ENCODE results near the gene FAIM. TPM values are rescaled to one million over a fixed set of nuclear protein-coding genes. Genes with fewer than 3 reads are reported as not detected.
A peak's percentile ranks its signal among the peaks of the same experiment; 100 is the strongest.
"Not testable (repeated sequence)": the region's sequence is repeated elsewhere in the genome, so short reads cannot be mapped to it uniquely, and the experiment has no call there.

FAIM gene
- total and polyA plus RNA-seq, 4 donors = 3.3 to 8.5 (median 5.1) TPM

- H3K9me3 ChIP-seq (ENCODE audit: control insufficient read depth in 4 of 4, low read length in 3 of 4) = no peaks in the 10 kb centered on the region
- DNase-seq (ENCODE audit: low spot score) = no peak
- 41% methylated on average over 6 of the region's 6 CpGs for WGBS
- H3K9ac ChIP-seq (ENCODE audit: low read depth in 1 of 2, low read length in 2 of 2) = peak overlapping the region; percentile 72 to 75
- TF ChIP-seq EGR1 (IDR thresholded peaks at IDR 0.05; ENCODE audit: low read depth in 2 of 2) (no peak), NR2F2 (IDR thresholded peaks at IDR 0.05) (no peak), SP1 (IDR thresholded peaks at IDR 0.05) (no peak), HNF4G (IDR thresholded peaks at IDR 0.05) (no peak)
- TF ChIP-seq, protein P1, sequence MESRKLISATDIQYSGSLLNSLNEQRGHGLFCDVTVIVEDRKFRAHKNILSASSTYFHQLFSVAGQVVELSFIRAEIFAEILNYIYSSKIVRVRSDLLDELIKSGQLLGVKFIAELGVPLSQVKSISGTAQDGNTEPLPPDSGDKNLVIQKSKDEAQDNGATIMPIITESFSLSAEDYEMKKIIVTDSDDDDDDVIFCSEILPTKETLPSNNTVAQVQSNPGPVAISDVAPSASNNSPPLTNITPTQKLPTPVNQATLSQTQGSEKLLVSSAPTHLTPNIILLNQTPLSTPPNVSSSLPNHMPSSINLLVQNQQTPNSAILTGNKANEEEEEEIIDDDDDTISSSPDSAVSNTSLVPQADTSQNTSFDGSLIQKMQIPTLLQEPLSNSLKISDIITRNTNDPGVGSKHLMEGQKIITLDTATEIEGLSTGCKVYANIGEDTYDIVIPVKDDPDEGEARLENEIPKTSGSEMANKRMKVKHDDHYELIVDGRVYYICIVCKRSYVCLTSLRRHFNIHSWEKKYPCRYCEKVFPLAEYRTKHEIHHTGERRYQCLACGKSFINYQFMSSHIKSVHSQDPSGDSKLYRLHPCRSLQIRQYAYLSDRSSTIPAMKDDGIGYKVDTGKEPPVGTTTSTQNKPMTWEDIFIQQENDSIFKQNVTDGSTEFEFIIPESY (IDR thresholded peaks at IDR 0.05) = no peak
- TF ChIP-seq, protein P2, sequence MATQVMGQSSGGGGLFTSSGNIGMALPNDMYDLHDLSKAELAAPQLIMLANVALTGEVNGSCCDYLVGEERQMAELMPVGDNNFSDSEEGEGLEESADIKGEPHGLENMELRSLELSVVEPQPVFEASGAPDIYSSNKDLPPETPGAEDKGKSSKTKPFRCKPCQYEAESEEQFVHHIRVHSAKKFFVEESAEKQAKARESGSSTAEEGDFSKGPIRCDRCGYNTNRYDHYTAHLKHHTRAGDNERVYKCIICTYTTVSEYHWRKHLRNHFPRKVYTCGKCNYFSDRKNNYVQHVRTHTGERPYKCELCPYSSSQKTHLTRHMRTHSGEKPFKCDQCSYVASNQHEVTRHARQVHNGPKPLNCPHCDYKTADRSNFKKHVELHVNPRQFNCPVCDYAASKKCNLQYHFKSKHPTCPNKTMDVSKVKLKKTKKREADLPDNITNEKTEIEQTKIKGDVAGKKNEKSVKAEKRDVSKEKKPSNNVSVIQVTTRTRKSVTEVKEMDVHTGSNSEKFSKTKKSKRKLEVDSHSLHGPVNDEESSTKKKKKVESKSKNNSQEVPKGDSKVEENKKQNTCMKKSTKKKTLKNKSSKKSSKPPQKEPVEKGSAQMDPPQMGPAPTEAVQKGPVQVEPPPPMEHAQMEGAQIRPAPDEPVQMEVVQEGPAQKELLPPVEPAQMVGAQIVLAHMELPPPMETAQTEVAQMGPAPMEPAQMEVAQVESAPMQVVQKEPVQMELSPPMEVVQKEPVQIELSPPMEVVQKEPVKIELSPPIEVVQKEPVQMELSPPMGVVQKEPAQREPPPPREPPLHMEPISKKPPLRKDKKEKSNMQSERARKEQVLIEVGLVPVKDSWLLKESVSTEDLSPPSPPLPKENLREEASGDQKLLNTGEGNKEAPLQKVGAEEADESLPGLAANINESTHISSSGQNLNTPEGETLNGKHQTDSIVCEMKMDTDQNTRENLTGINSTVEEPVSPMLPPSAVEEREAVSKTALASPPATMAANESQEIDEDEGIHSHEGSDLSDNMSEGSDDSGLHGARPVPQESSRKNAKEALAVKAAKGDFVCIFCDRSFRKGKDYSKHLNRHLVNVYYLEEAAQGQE (IDR thresholded peaks at IDR 0.05) = no peak
- H3K27me3 ChIP-seq (ENCODE audit: control insufficient read depth in 4 of 4, insufficient read depth in 4 of 4, low read length in 3 of 4) = no peaks in the 10 kb centered on the region
- H3K4me3 ChIP-seq (ENCODE audit: low read depth in 1 of 3, low read length in 3 of 3) = peak overlapping the region in 1 of 3 donors; percentile 62
- peak overlapping the region; percentile 91 to 94 for H3K27ac ChIP-seq (ENCODE audit: low read depth in 1 of 2, low read length in 2 of 2)
- H3K36me3 ChIP-seq (ENCODE audit: control insufficient read depth in 4 of 4, insufficient read depth in 3 of 4, low read depth in 1 of 4, low read length in 3 of 4) = peaks cover 0 to 4% (median 2%) of the 10 kb centered on the region in 4 donors
- peaks cover 2 to 21% (median 14%) of the 10 kb centered on the region in 4 donors for H3K4me1 ChIP-seq (ENCODE audit: control insufficient read depth in 4 of 4, insufficient read depth in 4 of 4, low read length in 3 of 4)
Measured at GRCh38 chr3:138594935-138595610, 13.5 kb upstream of the FAIM start.

DNA sequence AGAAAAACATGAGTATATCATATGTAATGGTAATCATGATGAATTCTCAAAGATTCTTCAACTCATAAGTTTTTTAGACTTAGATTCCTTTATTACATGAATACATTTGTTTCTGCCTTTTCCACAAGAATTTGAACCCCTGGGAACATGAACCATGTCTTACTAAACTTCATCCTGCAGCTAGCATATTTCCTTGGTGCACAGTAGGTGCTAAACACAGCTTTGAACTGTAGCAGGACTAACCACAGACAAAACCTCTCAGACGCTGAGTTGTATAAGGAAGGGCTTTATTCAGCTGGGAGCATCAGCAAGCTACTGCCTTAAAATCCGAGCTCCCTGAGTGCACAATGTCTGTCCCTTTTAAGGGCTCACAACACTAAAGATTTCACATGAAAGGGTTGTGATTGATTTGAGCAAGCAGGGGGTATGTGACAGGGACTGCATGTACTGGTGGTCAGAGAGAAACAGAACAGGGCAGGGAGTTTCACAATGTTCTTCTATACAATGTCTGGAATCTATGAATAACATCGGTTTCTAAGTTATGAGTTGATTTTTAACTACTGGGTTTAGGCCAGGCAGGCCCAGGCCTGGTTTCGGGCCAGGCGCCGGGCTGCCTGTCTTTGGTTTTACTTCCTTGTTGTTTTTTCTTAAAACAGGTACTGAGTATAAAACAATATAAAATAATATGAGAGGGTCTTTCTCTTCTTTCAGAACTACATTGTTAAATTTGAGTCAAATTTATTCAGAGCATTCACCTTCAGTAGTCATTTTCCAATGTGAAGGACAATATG, 11.2 kb upstream of the FAIM start:
- 43% methylated on average over 6 of the region's 6 CpGs for WGBS
- not testable (repeated sequence) for DNase-seq (ENCODE audit: low spot score); H3K4me3 ChIP-seq (ENCODE audit: low read depth in 1 of 3, low read length in 3 of 3); H3K36me3 ChIP-seq (ENCODE audit: control insufficient read depth in 4 of 4, insufficient read depth in 3 of 4, low read depth in 1 of 4, low read length in 3 of 4); H3K9me3 ChIP-seq (ENCODE audit: control insufficient read depth in 4 of 4, low read length in 3 of 4); H3K27me3 ChIP-seq (ENCODE audit: control insufficient read depth in 4 of 4, insufficient read depth in 4 of 4, low read length in 3 of 4); H3K9ac ChIP-seq (ENCODE audit: low read depth in 1 of 2, low read length in 2 of 2)
- Histone ChIP-seq H3K27ac (ENCODE audit: low read depth in 1 of 2, low read length in 2 of 2) (peak overlapping the region in 1 of 2 donors; percentile 48), H3K4me1 (ENCODE audit: control insufficient read depth in 4 of 4, insufficient read depth in 4 of 4, low read length in 3 of 4) (peaks cover 2 to 13% (median 9%) of the 10 kb centered on the region in 4 donors)
- TF ChIP-seq SP1 (IDR thresholded peaks at IDR 0.05) = peak; percentile 36

- 94% methylated on average over 3 of the region's 3 CpGs for WGBS
- Histone ChIP-seq H3K9me3 (ENCODE audit: control insufficient read depth in 4 of 4, low read length in 3 of 4) (no peaks in the 10 kb centered on the region), H3K9ac (ENCODE audit: low read depth in 1 of 2, low read length in 2 of 2) (no peak overlapping the region), H3K27ac (ENCODE audit: low read depth in 1 of 2, low read length in 2 of 2) (no peak overlapping the region), H3K4me1 (ENCODE audit: control insufficient read depth in 4 of 4, insufficient read depth in 4 of 4, low read length in 3 of 4) (peaks cover 2 to 7% (median 3%) of the 10 kb centered on the region in 4 donors), H3K27me3 (ENCODE audit: control insufficient read depth in 4 of 4, insufficient read depth in 4 of 4, low read length in 3 of 4) (no peaks in the 10 kb centered on the region), H3K4me3 (ENCODE audit: low read depth in 1 of 3, low read length in 3 of 3) (no peak overlapping the region), H3K36me3 (ENCODE audit: control insufficient read depth in 4 of 4, insufficient read depth in 3 of 4, low read depth in 1 of 4, low read length in 3 of 4) (no peaks in the 10 kb centered on the region)
- TF ChIP-seq JUND (IDR thresholded peaks at IDR 0.05) = no peak
- no peak for TF ChIP-seq FOXA1 (IDR thresholded peaks at IDR 0.05)
- no peak for TF ChIP-seq FOXA2 (IDR thresholded peaks at IDR 0.05)
- TF ChIP-seq HNF4A (conservative IDR thresholded peaks at IDR 0.05) = no peak
- TF ChIP-seq RAD21 (IDR thresholded peaks at IDR 0.05) = no peak
- TF ChIP-seq HNF4G (IDR thresholded peaks at IDR 0.05) = no peak
- DNase-seq (ENCODE audit: low spot score) = no peak
Measured at GRCh38 chr3:138598534-138598933, 10.0 kb upstream of the FAIM start.
